ENCODE results near the gene TBC1D4.

DNA sequence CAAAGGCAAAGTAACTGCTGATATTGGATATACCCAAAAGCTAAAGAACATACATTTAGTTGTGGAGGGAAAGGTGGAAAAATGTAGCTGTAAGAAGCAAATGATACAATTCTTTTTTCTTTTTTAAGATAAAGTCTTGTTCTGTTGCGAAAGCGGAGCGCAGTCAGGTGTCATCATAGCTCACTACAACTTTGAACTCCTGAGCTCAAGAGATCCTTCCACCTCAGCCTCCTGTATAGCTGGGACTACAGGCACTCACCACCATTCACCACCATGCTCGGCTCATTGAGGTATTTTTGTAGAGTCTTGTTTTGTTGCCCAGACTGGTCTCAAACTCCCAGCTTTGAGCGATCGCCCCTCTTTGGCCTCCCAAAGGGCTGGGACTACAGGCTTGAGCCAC, 38.0 kb downstream of the TBC1D4 start:
- TF ChIP-seq, protein P1, sequence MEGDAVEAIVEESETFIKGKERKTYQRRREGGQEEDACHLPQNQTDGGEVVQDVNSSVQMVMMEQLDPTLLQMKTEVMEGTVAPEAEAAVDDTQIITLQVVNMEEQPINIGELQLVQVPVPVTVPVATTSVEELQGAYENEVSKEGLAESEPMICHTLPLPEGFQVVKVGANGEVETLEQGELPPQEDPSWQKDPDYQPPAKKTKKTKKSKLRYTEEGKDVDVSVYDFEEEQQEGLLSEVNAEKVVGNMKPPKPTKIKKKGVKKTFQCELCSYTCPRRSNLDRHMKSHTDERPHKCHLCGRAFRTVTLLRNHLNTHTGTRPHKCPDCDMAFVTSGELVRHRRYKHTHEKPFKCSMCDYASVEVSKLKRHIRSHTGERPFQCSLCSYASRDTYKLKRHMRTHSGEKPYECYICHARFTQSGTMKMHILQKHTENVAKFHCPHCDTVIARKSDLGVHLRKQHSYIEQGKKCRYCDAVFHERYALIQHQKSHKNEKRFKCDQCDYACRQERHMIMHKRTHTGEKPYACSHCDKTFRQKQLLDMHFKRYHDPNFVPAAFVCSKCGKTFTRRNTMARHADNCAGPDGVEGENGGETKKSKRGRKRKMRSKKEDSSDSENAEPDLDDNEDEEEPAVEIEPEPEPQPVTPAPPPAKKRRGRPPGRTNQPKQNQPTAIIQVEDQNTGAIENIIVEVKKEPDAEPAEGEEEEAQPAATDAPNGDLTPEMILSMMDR (IDR thresholded peaks at IDR 0.05), result no peak
- no peak for TF ChIP-seq POLR2A (IDR thresholded peaks at IDR 0.05)
